B cell (primary cell): Measurements from ENCODE around the gene NVL. TPM values are rescaled to one million over a fixed set of nuclear protein-coding genes. Genes with fewer than 3 reads are reported as not detected.

Source experiments
- ATAC-seq: fragments of 200-7000 bp; cut with Tn5 transposase; one replicate; pipeline ENCODE4 v1.10.0; 2021; ENCODE audit warnings: low read depth, mild to moderate bottlenecking, moderate number of reproducible peaks, moderate library complexity
- CTCF ChIA-PET: fragments of 350-600 bp; sonication (Branson Sonifier 250); formaldehyde crosslinking; loops from one replicate; lab custom pipeline; 2021; ENCODE audit warnings: antibody characterized with exemption, inconsistent platforms; lab: Charles Lee
- POLR2A ChIA-PET: fragments of 350-600 bp; sonication (Branson Sonifier 250); formaldehyde crosslinking; loops from one replicate; lab custom pipeline; 2021; ENCODE audit warnings: antibody characterized with exemption; lab: Charles Lee
- DNase-seq: peaks from one replicate; pipeline ENCODE4 v3.0.0; 2013
- H2AFZ ChIP-seq: 2 replicates; pipeline ENCODE4 v1.6.1; 2012; ENCODE audit warnings: mild to moderate bottlenecking, low read depth, low read length; ENCODE audit not compliant: insufficient read depth, poor library complexity, severe bottlenecking
- H3K27ac ChIP-seq, 2 donors: 1 replicate in 1 of 2; 2 replicates in 1 of 2; pipeline ENCODE4 v1.5.1; 2012 to 2013; ENCODE audit warnings: low read length in 2 of 2, mild to moderate bottlenecking in 2 of 2, moderate library complexity in 1 of 2
- H3K27me3 ChIP-seq, 4 experiments: fragments of 200-600 bp in 1 of 4; sonication (generic) in 1 of 4; replicated peaks in 1 of 4; 1 replicate in 2 of 4; 2 replicates in 2 of 4; pipeline versions ENCODE4 v1.6.1 to v1.7.0; 2013 to 2016; ENCODE audit warnings: low read length in 3 of 4, mild to moderate bottlenecking in 2 of 4, mixed read lengths in 1 of 4, moderate library complexity in 1 of 4; ENCODE audit not compliant: insufficient read depth in 4 of 4, control insufficient read depth in 3 of 4; ENCODE audit errors: control extremely low read depth in 1 of 4
- H3K36me3 ChIP-seq, 2 experiments: replicated peaks in 1 of 2; 1 replicate in 1 of 2; 2 replicates in 1 of 2; pipeline versions ENCODE4 v1.6.1 to v1.7.1; 2013; ENCODE audit warnings: low read length in 1 of 2; ENCODE audit not compliant: insufficient read depth in 2 of 2, control insufficient read depth in 1 of 2; ENCODE audit errors: control extremely low read depth in 1 of 2, extremely low read depth in 1 of 2
- H3K4me1 ChIP-seq, 2 donors: fragments of 200-600 bp in 1 of 2; sonication (generic) in 1 of 2; 1 replicate in 1 of 2; 2 replicates in 1 of 2; pipeline versions ENCODE4 v1.5.1 to v1.6.1; 2013 to 2017; ENCODE audit warnings: low read length in 2 of 2; ENCODE audit not compliant: control insufficient read depth in 2 of 2, insufficient read depth in 2 of 2
- H3K4me2 ChIP-seq: replicated peaks from 2 replicates; pipeline ENCODE3; 2012; ENCODE audit warnings: mild to moderate bottlenecking, low read depth, low read length; ENCODE audit not compliant: poor library complexity, severe bottlenecking
- H3K4me3 ChIP-seq, 5 experiments: fragments of 200-600 bp in 1 of 5; sonication (generic) in 1 of 5; 1 replicate in 3 of 5; 2 replicates in 2 of 5; pipeline versions ENCODE4 v1.5.1 to v1.7.0; 2011 to 2016; ENCODE audit warnings: low read length in 4 of 5, mild to moderate bottlenecking in 4 of 5, low read depth in 2 of 5, control low read depth in 1 of 5, moderate library complexity in 1 of 5; ENCODE audit not compliant: insufficient read depth in 1 of 5; ENCODE audit errors: control extremely low read depth in 1 of 5, extremely low read depth in 1 of 5
- H3K79me2 ChIP-seq: fragments of 200-600 bp; sonication (generic); one replicate; pipeline ENCODE4 v1.6.0; 2016; ENCODE audit warnings: low read length; ENCODE audit not compliant: control insufficient read depth, insufficient read depth
- H3K9ac ChIP-seq: fragments of 200-600 bp; sonication (generic); 2 replicates; pipeline ENCODE4 v1.6.1; 2017; ENCODE audit warnings: mild to moderate bottlenecking, low read length, moderate library complexity
- H3K9me3 ChIP-seq, 3 donors: one replicate each; pipeline versions ENCODE4 v1.6.1 to v1.7.1; 2013; ENCODE audit warnings: low read length in 2 of 3; ENCODE audit not compliant: control insufficient read depth in 2 of 3, insufficient read depth in 1 of 3; ENCODE audit errors: control extremely low read depth in 1 of 3
- H4K20me1 ChIP-seq: 2 replicates; pipeline ENCODE4 v1.6.0; 2012; ENCODE audit warnings: mild to moderate bottlenecking, low read length; ENCODE audit not compliant: insufficient read depth, control insufficient read depth, poor library complexity, severe bottlenecking
- H3K27ac Mint-ChIP-seq: one replicate; pipeline ENCODE4 v1.8.0; 2021; ENCODE audit warnings: mixed read lengths
- H3K27me3 Mint-ChIP-seq: one replicate; pipeline ENCODE4 v1.8.0; 2021; ENCODE audit warnings: mixed read lengths
- H3K4me1 Mint-ChIP-seq: one replicate; pipeline ENCODE4 v1.8.0; 2021; ENCODE audit warnings: mixed read lengths
- H3K4me3 Mint-ChIP-seq: one replicate; pipeline ENCODE4 v1.8.0; 2021; ENCODE audit warnings: mixed read lengths
- H3K9me3 Mint-ChIP-seq: one replicate; pipeline ENCODE4 v1.8.0; 2022; ENCODE audit warnings: mixed read lengths; ENCODE audit not compliant: insufficient read depth
- EZH2 ChIP-seq: IDR thresholded peaks from 2 replicates; pipeline ENCODE4 v1.6.1; 2012; ENCODE audit warnings: borderline replicate concordance, low read depth, mild to moderate bottlenecking, moderate library complexity, low read length; ENCODE audit not compliant: insufficient read depth, poor library complexity, severe bottlenecking
- WGBS: methylation state at CpG from one replicate; pipeline ENCODE4 v1.1.5; 2013; ENCODE audit warnings: missing lambda C conversion rate; ENCODE audit not compliant: insufficient coverage; 5-methylcytosine and 5-hydroxymethylcytosine counted together
- intact Hi-C: fragments of 100-400 bp; cut with micrococcal nuclease; formaldehyde crosslinking; loops from one replicate; pipeline ENCODE4 v1.10.0; 2022
- polyA plus RNA-seq: library from polyadenylated mRNA; depleted of rRNA; stranded (reverse); fragments of >200 nt; gene quantifications from 2 replicates; pipeline ENCODE4 v1.2.3, GENCODE V29; 2012
- total RNA-seq, 2 donors: library from RNA; stranded (reverse); fragments of 120-200 nt in 1 of 2; gene quantifications; 1 replicate in 1 of 2; 2 replicates in 1 of 2; pipeline versions ENCODE4 v1.2.3 to v1.2.4, GENCODE V29; 2013 to 2022
- TF ChIP-seq, protein P1 (sequence below): fragments of 200-600 bp; IDR thresholded peaks from one replicate; pipeline ENCODE4 v1.8.0; 2022; ENCODE audit warnings: antibody characterized with exemption, mild to moderate bottlenecking

NVL gene
- total and polyA plus RNA-seq, 2 donors (not counting 1 experiment from before 2014, with no cell fraction given), result 28.1 to 45.5 TPM

DNA sequence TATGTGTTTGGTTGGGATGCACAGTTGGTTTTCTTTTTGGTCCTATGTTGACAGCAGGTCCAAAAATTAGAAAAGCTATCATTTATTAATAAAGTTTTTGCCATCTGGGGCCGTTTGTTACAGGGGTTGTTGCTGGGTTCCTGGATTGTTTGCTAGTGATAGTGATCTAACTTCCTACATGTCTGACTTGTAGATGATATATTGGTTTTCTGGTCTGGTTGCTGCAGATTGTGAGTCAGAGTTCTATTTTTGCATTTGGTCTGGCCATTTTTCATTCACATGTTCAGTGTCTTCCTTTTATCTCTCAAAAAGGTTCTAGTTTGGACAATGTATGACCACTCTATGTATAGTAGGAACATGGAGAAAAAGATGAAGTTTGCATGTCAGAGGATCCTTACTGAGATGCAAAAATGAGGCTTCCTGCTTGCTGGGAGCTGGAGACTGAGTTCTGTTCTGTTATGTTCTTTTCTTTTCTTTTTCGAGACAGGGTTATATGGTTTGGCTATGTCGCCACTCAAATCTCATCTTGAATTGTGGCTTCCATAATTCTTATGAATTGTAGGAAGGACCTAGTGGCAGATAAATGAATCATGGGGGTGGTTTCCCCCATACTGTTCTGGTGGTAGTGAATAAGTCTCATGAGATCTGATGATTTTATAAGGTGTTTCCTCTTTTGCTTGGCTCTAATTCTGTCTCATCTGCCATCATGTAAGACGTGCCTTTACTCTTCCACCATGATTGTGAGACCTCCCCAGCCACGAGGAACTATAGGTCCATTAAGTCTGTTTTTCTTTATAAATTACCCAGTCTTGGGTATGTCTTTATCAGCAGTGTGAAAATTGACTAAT, 4.2 kb upstream of the NVL start:
- TF ChIP-seq, protein P1, sequence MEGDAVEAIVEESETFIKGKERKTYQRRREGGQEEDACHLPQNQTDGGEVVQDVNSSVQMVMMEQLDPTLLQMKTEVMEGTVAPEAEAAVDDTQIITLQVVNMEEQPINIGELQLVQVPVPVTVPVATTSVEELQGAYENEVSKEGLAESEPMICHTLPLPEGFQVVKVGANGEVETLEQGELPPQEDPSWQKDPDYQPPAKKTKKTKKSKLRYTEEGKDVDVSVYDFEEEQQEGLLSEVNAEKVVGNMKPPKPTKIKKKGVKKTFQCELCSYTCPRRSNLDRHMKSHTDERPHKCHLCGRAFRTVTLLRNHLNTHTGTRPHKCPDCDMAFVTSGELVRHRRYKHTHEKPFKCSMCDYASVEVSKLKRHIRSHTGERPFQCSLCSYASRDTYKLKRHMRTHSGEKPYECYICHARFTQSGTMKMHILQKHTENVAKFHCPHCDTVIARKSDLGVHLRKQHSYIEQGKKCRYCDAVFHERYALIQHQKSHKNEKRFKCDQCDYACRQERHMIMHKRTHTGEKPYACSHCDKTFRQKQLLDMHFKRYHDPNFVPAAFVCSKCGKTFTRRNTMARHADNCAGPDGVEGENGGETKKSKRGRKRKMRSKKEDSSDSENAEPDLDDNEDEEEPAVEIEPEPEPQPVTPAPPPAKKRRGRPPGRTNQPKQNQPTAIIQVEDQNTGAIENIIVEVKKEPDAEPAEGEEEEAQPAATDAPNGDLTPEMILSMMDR, result no peak
- TF ChIP-seq EZH2, result no peak
- no peak overlapping the region for H3K9ac ChIP-seq
- H3K4me3 ChIP-seq, result no peak overlapping the region
- ChIA-PET CTCF (interaction anchor here (0.6 to 6.9 kb wide), 17 partner anchors 17 to 582 kb away, joined by 3 to 100 read pairs (median 3); partner anchors contain the start of genes DEGS1 and FBXO28), POLR2A (no interaction called here)
- H4K20me1 ChIP-seq, result no peaks in the 10 kb centered on the region
- Mint-ChIP-seq H3K27me3 (no peaks in the 10 kb centered on the region), H3K4me3 (peak overlapping the region; percentile 20), H3K9me3 (no peaks in the 10 kb centered on the region), H3K27ac (peak overlapping the region; percentile 4), H3K4me1 (peaks cover 32% of the 10 kb centered on the region)
- H3K27ac ChIP-seq, result no peak overlapping the region
- H3K27me3 ChIP-seq, result peaks cover 0 to 3% (median 0%) of the 10 kb centered on the region in 4 experiments
- DNase-seq, result no peak
- H2AFZ ChIP-seq, result peak overlapping the region; percentile 29
- peaks cover 8 to 19% of the 10 kb centered on the region in 2 donors for H3K4me1 ChIP-seq
- intact Hi-C loops, result loop anchor here (1.0 to 10.0 kb wide), 5 partner anchors 89 to 636 kb away; partner anchors contain the start of gene TP53BP2
- H3K4me2 ChIP-seq, result no peak overlapping the region
- H3K9me3 ChIP-seq, result peaks cover 0 to 2% (median 0%) of the 10 kb centered on the region in 3 donors
- no peak for ATAC-seq
- WGBS, result no CpG with 5 or more reads among the region's 5 CpGs
- H3K36me3 ChIP-seq, result no peaks in the 10 kb centered on the region
- H3K79me2 ChIP-seq, result peaks cover 11% of the 10 kb centered on the region
